Measurements from ENCODE around the gene TMEM25. TPM values are rescaled to one million over a fixed set of nuclear protein-coding genes. Genes with fewer than 3 reads are reported as not detected.
"Not testable (repeated sequence)": the region's sequence is repeated elsewhere in the genome, so short reads cannot be mapped to it uniquely, and the experiment has no call there.

TMEM25 gene
- polyA plus RNA-seq, 3 donors, result 31.7 to 42.8 (median 33.9) TPM

DNA sequence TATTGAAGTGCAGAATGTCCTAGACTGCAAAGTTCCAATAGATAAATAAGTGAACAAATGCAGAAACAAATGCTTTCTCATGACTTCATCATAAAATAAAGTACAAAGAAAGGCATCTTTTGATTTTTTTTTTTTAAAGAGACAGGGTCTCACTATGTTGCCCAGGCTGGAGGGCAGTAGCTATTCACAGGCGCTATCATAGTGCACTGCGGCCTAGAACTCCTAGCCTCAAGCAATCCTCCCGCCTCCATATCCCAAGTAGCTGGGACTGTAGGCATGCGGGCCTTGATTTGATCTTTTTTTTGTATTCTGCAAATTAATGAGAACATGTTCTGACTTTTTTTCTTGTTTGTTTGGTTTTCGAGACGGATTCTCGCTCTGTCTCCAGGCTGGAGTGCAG is 43.6 kb downstream of the TMEM25 start:
- no peak for DNase-seq

GRCh38 chr11:118577995-118578394 is 47.0 kb downstream of the TMEM25 start:
- DNase-seq, result not testable (repeated sequence)

- no peak for DNase-seq
Measured at GRCh38 chr11:118581057-118581456, 50.1 kb downstream of the TMEM25 start.

Other genes starting within 250 kb of the TMEM25 start
- gene CD3E, start 226.5 kb upstream of the TMEM25 start, polyA plus RNA-seq (ENCODE audit: insufficient read length in 3 of 3), result under 1 TPM; 0.27 to 0.52 (median 0.36) TPM
- gene CD3D, start 188.5 kb upstream of the TMEM25 start, polyA plus RNA-seq (ENCODE audit: insufficient read length in 3 of 3), result under 1 TPM in 1 of 3 donors, not detected in 2; 0.20 TPM
- under 1 TPM; 0.20 to 0.52 (median 0.29) TPM for gene CD3G, start 186.8 kb upstream of the TMEM25 start, polyA plus RNA-seq (ENCODE audit: insufficient read length in 3 of 3)
- gene UBE4A, start 171.6 kb upstream of the TMEM25 start, polyA plus RNA-seq (ENCODE audit: insufficient read length in 3 of 3), result 10 to 100 TPM; 34.5 to 50.0 (median 48.0) TPM
- gene ATP5MG, start 129.6 kb upstream of the TMEM25 start, polyA plus RNA-seq (ENCODE audit: insufficient read length in 3 of 3), result 100 to 1,000 TPM; 417 to 493 (median 431) TPM
- 10 to 100 TPM; 41.5 to 54.5 (median 52.9) TPM for gene KMT2A, start 94.7 kb upstream of the TMEM25 start, polyA plus RNA-seq (ENCODE audit: insufficient read length in 3 of 3)
- gene TTC36, start 3.7 kb upstream of the TMEM25 start, polyA plus RNA-seq (ENCODE audit: insufficient read length in 3 of 3), result 1 to 10 TPM; 1.8 to 2.9 (median 2.6) TPM
- 10 to 100 TPM; 43.7 to 54.2 (median 47.7) TPM for gene IFT46, start 34.7 kb downstream of the TMEM25 start, polyA plus RNA-seq (ENCODE audit: insufficient read length in 3 of 3)
- gene ARCN1, start 41.2 kb downstream of the TMEM25 start, polyA plus RNA-seq (ENCODE audit: insufficient read length in 3 of 3), result 100 to 1,000 TPM; 152 to 180 (median 176) TPM
- gene PHLDB1, start 76.4 kb downstream of the TMEM25 start, polyA plus RNA-seq (ENCODE audit: insufficient read length in 3 of 3), result 100 to 1,000 TPM; 124 to 204 (median 185) TPM
- gene TREH, start 148.5 kb downstream of the TMEM25 start, polyA plus RNA-seq (ENCODE audit: insufficient read length in 3 of 3), result 1 to 10 TPM in 2 of 3 donors, under 1 TPM in 1; 0.41 to 3.0 (median 2.6) TPM